HL-60 (cell line): Measurements from ENCODE around the gene MARCHF3.

ENCODE experiments used
- DNase-seq, 2 experiments: peaks; one replicate each; pipeline ENCODE4 v3.0.0-alpha.2; 2010 to 2020; ENCODE audit warnings: low read depth in 1 of 2, low spot score in 1 of 2
- H3K27ac ChIP-seq: fragments of 250-450 bp; sonication (Bioruptor Pico); replicated peaks from 2 replicates; pipeline ENCODE4 v1.5.1; 2020; ENCODE audit warnings: mild to moderate bottlenecking, moderate library complexity
- H3K27me3 ChIP-seq: fragments of 250-450 bp; sonication (Bioruptor Pico); 2 replicates; pipeline ENCODE4 v1.5.1; 2021; ENCODE audit warnings: mild to moderate bottlenecking, moderate library complexity; ENCODE audit not compliant: insufficient read depth, poor library complexity, severe bottlenecking
- H3K4me3 ChIP-seq: replicated peaks from 2 replicates; pipeline ENCODE4 v1.5.1; 2011; ENCODE audit warnings: mild to moderate bottlenecking, control low read depth, low read length; ENCODE audit not compliant: insufficient read depth
- GABPA ChIP-seq: IDR thresholded peaks from 2 replicates; pipeline ENCODE4 v1.6.1; 2012; ENCODE audit warnings: low read depth
- POLR2AphosphoS5 ChIP-seq: IDR thresholded peaks from 2 replicates; pipeline ENCODE4 v1.6.1; 2012; ENCODE audit warnings: low read depth
- SPI1 ChIP-seq: IDR thresholded peaks from 2 replicates; pipeline ENCODE4 v1.6.1; 2012; ENCODE audit warnings: low read depth, mild to moderate bottlenecking, borderline replicate concordance
- TF ChIP-seq, protein P1 (sequence below): IDR thresholded peaks from one replicate; pipeline ENCODE4 v1.5.1; 2011; ENCODE audit warnings: low read length, control low read depth, inconsistent platforms; ENCODE audit not compliant: insufficient read depth
- TF ChIP-seq, protein P2 (sequence below): IDR thresholded peaks from 2 replicates; pipeline ENCODE4 v1.6.1; 2012; ENCODE audit warnings: low read depth; ENCODE audit not compliant: insufficient replicate concordance

The MARCHF3 gene

DNA sequence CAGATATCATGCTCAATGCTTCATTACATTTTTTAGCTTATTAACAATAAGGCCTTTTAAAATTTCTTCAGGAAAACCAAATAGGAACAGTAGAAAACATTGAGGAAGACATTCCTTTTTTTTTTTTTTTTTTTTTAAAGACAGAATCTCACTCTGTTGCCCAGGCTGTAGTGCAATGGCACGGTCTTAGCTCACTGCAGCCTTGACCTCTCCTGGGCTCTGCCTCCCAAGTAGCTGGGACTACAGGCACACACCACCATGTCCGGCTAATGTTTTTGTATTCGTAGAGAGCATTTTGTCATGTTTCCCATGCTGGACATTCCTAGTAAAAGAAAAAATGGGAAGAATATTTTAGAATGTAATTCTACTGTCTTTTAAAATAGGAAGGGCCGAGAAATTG is 193.1 kb downstream of the MARCHF3 start:
- Histone ChIP-seq H3K27me3 (no peaks in the 10 kb centered on the region), H3K27ac (no peak overlapping the region), H3K4me3 (no peak overlapping the region)
- no peak for DNase-seq
- TF ChIP-seq, protein P1, sequence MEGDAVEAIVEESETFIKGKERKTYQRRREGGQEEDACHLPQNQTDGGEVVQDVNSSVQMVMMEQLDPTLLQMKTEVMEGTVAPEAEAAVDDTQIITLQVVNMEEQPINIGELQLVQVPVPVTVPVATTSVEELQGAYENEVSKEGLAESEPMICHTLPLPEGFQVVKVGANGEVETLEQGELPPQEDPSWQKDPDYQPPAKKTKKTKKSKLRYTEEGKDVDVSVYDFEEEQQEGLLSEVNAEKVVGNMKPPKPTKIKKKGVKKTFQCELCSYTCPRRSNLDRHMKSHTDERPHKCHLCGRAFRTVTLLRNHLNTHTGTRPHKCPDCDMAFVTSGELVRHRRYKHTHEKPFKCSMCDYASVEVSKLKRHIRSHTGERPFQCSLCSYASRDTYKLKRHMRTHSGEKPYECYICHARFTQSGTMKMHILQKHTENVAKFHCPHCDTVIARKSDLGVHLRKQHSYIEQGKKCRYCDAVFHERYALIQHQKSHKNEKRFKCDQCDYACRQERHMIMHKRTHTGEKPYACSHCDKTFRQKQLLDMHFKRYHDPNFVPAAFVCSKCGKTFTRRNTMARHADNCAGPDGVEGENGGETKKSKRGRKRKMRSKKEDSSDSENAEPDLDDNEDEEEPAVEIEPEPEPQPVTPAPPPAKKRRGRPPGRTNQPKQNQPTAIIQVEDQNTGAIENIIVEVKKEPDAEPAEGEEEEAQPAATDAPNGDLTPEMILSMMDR, result no peak
- TF ChIP-seq SPI1, result no peak
- TF ChIP-seq, protein P2, sequence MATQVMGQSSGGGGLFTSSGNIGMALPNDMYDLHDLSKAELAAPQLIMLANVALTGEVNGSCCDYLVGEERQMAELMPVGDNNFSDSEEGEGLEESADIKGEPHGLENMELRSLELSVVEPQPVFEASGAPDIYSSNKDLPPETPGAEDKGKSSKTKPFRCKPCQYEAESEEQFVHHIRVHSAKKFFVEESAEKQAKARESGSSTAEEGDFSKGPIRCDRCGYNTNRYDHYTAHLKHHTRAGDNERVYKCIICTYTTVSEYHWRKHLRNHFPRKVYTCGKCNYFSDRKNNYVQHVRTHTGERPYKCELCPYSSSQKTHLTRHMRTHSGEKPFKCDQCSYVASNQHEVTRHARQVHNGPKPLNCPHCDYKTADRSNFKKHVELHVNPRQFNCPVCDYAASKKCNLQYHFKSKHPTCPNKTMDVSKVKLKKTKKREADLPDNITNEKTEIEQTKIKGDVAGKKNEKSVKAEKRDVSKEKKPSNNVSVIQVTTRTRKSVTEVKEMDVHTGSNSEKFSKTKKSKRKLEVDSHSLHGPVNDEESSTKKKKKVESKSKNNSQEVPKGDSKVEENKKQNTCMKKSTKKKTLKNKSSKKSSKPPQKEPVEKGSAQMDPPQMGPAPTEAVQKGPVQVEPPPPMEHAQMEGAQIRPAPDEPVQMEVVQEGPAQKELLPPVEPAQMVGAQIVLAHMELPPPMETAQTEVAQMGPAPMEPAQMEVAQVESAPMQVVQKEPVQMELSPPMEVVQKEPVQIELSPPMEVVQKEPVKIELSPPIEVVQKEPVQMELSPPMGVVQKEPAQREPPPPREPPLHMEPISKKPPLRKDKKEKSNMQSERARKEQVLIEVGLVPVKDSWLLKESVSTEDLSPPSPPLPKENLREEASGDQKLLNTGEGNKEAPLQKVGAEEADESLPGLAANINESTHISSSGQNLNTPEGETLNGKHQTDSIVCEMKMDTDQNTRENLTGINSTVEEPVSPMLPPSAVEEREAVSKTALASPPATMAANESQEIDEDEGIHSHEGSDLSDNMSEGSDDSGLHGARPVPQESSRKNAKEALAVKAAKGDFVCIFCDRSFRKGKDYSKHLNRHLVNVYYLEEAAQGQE, result no peak

DNA sequence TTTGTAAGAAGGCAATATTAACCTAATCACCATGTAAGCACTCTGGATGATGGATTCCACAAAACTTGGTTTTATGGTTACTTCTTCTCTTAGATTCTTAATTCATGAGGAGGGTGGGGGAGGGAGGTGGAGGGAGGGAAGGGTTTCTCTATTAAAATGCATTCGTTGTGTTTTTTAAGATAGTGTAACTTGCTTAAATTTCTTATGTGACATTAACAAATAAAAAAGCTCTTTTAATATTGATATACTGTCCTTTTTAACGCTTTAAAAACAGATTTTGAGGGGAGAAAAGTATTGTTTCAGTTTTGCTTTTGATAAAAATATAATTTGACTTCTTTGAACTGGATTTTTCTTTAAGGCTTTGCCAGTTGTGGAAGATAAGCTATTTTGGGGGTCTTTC is 193.6 kb downstream of the MARCHF3 start:
- Histone ChIP-seq H3K27me3 (no peaks in the 10 kb centered on the region), H3K27ac (no peak overlapping the region), H3K4me3 (no peak overlapping the region)
- no peak for DNase-seq
- no peak for TF ChIP-seq SPI1
- TF ChIP-seq, protein P1, result no peak
- TF ChIP-seq POLR2AphosphoS5, result no peak
- no peak for TF ChIP-seq GABPA
- TF ChIP-seq, protein P2, result no peak

DNA sequence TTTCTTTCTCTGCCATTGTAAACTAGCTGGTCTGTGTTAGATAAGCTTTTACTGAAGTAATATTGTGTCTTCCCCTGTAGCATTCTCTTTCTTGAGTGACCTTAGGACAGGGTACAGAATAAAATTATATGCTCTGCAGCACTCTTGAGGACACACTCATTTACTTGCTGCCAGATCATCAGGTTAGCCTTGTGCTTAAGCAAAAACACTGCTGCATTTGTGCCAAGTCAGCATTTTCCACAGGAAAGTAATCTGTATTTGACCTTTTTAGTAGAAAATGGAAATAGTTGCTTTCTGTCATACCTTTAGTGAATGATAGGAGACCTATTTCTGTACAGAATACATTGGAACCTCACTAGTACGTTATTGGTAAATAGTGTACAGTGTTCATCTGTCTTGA is 199.2 kb downstream of the MARCHF3 start:
- TF ChIP-seq, protein P2, result no peak
- TF ChIP-seq SPI1, result no peak
- no peak for TF ChIP-seq GABPA
- TF ChIP-seq, protein P1, result no peak
- no peak for TF ChIP-seq POLR2AphosphoS5
- no peaks in the 10 kb centered on the region for H3K27me3 ChIP-seq
- H3K4me3 ChIP-seq, result no peak overlapping the region
- DNase-seq, result no peak
- H3K27ac ChIP-seq, result no peak overlapping the region
